ENCODE measurements around the gene DUSP1.

The DUSP1 gene

DNA sequence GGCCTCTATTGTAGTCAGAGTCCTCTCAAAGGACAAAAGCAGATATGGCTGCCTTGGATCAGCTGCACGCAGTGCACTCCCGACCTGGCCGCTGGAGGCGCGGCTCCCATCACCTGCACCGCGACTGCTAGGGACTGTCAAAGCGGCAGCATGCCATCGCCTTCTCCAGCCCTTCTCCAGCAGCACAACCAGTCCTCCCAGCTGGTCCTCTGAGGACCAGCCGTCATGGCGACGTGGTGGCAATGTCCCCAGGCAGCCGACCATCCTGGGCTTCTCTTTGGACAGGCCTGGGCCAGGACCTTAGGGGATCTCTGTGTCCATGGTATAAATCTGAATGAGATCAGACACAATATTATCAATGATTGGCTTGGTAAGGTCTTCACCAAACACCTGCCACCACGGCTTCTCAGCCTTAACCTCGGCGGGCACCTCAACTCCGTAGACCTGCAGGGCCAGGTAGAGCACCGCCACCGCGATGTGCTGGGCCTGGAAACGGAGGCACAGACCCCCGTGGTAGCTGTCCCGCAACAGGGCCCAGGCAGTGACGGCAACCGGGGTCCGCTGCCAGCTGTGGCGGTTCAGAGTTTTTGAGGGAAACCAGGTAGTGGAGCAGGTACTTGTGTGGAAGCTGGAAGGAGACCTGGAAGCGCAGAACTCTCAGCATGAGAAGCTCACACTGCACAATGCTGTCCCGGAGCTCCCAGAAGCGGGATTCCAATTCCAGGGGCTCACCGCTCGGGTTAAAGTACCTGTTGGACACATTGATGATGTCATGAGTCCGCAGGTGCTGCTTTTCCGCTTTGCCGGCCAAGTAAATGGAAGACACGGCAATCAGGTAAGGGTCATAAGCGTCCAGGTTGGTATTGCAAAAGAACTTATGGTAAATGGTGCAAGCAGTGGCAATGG, 8.5 kb downstream of the DUSP1 start:
- no peak for DNase-seq

DNA sequence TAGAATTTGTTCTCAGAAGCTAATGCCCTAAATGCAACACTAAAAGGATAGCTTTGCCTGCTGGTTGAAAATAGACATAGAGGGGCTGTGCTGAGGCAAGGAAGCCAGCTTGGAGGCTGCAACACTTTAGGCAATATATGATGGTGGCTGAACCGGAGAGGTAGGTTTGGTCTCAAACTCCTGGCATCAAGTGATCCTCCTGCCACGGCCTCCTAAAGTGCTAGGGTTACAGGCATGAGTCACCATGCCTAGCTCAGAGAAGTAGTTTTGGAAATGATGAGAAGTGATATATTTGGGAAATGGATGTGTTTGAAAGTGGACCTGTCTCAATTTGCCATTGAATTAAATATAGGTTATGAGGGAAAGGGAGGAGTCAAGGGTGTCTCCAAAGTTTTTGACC, 10.0 kb downstream of the DUSP1 start:
- DNase-seq, result no peak

DNA sequence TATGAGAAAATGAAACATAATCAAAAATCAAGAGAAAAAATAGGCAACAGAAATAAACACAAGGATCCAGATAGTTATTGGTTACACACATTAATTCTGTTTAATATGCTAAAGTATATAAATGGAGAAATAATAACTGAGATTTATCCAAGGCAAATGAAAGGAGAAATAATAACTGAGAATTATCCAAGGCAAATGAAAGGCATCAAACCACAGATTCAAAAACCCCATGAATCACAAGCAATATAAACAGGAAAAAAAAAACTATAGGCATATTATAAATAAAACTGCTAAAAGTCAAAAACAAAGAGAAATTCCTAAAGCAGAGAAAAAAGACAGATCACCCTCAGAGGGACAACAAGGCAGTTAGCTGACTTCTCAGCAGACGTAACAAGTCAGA, 10.9 kb downstream of the DUSP1 start:
- DNase-seq, result no peak

DNA sequence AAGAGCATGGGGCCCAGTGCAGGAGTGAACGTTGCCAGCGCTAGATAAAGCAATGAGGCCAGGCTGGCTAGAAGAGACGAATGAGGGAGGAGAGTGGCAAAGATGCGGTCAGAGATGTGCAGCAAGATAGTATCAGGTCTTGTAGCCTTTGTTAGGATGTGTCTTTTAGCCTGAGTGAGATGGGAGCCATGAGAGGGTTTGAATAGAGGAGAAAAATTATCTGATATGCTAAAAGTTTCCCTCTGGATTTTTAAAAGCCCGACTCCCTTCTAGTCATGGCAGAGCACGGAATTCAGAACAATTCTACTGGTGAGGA, 12.2 kb downstream of the DUSP1 start:
- no peak for DNase-seq

DNA sequence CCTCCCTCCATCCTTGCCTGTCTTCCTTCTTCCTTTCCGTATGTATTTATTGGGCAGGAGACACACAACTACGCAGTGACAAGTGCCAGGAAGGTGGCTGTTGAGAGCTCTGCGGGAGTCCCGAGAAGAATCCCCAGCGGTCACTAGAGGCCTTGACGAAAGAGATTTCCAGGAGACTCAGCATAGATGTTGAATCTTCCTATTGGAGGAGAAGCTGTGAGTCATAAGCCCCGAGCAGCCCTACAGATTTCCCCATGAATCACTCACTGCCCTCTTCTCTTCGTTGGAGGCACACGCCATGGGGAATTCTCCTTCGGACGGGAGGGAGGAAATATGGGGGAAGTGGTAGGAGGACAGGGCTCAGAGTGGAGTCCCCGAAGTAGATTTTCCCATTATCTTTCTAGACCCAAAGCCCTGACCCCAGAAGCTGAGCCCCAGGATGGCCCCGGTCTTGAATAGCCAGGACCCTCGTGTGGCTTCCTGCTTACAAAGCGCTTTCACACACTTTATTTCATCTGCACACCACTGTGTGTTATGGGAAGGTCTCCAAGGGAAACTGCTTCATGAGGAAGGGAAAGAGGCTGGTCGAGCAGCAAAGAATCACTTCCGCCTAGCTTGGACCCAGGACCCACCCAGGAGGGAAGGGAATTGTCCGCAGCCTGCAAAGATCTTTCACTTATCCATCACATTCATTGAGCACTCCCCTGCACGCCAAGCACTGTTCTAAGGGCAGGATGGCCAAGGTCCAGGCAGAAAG, 12.7 kb downstream of the DUSP1 start:
- no peak for DNase-seq

DNA sequence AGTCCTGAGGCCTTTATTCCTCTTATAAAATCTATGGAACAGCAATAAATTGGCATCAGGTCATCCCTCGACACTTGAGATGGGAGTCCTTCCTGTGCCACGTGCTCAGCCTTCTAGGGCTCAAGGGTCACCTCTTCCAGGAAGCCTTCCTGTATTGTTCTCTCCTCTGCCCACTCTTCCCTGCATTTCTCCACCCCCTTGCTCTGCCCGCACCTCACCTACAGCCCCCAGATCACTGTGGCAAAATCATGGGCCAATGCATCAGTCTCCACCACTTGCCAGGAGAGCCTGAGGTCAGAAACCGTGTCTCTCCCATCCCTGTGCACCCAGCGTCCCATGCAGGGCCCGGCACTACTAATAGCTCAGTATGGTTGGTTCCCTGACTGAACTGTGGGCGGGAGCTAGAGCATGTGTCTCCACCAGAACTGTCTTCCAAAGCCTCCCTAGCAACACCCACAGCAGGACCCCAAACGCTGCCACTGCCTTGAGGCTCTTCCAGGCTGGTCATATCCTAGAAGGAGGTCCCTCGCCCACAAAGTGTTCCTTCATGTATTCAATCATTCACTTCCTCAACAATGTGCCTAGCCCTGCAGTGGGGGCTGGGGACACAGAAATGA, 13.5 kb downstream of the DUSP1 start:
- no peak for DNase-seq

DNA sequence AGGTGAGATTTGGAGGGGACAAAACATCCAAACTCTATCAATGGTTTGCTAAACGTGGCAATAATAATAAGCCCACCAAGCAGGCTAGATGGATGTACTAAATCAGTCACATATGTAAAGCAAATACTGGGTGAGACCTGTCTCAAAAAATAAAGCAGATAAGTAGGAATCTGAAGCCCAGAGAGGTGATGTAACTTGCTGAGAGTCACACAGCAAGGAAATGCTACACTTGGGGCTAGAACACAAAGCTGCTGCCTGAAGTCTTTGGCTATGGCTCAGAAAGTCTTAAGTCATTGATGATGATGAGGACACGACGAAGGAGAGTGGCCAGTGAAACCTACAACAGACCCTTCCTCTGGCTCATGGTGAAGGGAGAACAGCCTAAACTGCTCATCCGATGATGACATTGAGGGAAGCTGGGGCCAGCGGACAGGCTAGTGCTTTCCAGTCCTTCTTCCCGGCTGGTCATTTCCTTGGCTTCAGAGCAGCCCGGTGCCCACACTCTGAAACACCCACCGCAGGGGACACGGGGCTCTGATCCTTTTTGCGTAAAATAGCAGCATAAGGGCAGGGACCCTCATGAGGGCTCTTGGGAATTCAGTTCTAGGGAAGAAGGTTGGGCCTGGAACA, 14.1 kb downstream of the DUSP1 start:
- DNase-seq, result no peak

DNA sequence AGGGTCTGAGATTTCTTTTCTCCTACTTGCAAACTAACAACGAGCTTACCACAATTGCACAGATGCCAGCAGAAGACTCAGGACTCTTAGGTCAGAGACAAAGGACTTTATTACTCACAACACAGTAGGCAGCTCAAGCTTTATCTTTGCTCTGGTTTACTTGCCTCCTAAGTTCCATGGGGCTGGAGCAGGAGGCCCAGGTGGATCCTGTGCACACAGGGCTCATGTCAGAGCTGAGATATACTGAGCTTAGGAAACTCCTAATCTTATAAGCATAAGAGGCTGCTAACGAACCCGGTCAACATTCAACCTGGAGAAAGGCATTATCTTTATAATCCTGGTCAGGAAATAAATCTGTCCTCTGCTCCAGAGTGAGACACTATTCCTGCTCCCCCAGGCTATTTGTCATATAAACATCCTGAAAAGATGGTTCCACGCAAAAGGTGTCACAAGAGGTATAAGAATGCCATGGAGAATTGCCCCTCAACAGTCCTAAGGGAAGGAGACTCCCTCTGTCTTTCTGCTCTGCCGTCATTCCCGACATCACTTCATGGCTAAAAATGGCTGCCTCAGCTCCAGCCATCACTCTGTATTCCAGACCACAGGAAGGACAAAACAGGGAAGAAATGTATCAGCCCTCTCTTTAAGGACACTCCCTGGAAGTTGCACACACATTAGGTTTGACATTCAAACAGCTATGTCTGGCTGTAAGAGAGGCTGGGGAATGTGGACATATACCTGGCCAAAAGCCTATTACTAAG, 16.2 kb downstream of the DUSP1 start:
- no peak for DNase-seq

DNA sequence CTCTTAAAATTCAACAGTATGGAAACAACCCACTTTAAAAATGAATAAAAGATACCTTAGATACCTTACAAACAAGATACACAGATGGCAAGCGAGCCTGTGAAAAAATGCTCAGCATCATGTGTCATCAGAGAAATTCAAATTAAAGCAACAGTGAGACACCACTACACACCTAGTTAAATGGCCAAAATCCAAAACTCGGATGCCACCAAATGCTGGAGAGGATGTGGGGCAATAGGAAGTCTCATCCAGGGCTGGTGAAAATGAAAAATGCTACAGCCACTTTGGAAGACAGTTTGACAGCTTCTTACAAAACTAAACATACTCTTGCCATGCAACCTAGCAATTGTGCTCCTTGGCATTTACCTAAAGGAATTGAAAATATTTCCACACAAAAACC, 17.9 kb downstream of the DUSP1 start:
- DNase-seq, result no peak

DNA sequence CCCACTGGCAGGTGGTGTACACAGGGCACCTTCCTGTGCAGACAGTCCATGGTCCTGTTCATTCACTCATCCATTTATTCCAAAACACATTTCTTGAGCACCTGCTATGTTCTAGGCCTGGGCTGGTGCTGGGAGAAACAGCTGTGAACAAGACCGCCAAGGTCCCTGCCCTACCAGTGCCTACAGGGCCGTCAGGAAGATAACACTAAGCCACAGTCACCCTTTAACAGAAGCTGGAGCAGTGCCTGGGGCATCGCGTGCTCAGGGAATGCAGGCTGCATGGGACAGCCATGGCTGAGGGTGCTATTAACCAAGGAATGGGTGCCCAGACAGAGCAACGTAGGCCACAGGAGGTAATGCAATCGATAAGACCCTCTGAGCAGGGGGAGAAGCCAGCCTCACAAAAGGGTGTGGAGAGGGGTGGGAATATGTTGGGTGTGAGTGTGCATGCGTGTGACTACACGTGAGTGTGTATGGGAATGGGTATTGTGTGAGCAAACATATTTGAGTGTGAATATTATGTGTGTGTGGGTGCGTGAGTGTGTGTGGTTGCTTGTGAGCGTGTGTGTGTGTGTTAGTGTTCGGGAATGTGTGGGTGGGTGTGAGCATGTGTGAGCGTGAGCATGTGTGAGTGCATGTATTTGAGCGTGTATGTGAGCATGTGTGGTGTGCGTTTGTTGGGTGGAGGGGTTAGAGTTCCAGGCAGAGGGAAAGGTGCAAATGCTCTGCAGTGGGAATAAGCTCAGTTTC, 19.1 kb downstream of the DUSP1 start:
- DNase-seq, result no peak

DNA sequence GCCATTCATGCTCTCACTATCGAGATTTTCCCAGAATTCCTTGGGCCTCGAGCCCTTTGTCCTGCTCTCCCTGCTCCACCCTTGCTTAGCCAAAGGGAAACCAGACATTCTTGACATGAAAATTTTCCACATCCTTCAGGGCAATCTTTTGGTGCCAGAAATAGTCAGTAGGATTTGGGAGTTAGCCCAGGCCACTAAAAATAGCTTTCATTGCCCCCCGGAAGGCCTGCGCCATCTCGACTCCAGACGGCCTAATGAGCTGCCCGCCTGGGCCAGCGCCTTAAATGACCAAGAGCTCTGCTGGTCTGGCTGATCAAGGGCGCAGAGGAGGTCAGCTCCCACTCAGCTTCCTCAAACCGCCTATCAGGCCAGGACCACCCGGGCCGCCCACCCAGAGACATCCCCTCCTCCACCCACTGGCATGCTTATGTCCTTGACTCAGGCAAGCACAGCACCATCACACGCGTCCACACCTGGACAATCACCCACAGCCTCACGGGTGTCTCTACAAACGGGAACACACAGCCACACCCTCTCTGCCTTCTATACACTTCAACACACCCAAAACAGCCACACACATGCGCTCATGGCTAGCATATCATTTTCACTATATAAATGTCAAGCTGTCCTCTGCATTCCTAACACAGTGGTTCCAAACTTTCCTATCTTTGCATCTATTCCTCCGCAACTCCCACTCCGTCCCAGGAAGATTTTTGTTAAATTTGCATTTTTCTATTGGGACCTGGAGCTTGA, 20.9 kb downstream of the DUSP1 start:
- DNase-seq, result no peak

DNA sequence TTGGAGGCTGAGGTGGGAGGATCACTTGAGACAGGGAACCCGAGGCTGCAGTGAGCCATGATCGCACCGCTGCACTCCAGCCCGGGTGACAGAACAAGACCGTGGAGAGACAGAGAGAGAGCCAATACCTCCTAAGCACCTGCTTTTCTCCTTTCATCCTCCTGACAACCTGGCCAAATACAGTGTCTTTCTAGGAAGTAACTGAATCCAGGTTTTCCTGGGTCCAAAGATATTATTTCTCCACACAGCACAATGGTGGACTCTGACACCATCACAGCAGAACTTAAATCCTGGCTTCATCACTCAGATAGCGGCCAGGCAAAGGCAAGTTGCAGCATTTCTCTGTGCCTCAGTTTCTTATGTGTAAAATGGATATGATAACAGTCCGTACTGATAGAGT, 21.9 kb downstream of the DUSP1 start:
- DNase-seq, result no peak

DNA sequence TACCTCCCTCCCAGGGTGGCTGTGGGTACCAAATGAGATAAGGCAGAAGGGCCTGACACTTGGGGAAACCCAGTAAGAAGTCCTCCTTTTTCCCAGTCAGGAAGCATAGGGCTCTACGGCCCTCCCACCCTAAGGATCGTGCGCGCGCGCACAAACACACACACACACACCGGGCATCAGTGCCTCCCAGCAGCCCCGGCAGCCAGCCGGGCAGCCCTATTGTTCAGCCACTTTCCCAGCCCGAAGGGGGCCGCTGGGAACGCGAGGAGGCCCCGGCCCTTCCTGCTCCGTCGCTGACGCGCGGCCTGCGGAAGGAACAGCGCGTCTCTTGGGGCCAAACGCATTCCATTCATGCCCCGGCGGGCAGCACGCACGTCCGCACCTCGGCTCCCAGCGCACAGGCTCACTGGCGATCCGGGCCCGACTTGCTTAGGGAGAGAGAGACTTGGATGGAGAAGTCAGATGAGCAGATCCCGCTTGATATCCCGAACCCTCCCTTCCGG, 22.6 kb downstream of the DUSP1 start:
- no peak for DNase-seq

DNA sequence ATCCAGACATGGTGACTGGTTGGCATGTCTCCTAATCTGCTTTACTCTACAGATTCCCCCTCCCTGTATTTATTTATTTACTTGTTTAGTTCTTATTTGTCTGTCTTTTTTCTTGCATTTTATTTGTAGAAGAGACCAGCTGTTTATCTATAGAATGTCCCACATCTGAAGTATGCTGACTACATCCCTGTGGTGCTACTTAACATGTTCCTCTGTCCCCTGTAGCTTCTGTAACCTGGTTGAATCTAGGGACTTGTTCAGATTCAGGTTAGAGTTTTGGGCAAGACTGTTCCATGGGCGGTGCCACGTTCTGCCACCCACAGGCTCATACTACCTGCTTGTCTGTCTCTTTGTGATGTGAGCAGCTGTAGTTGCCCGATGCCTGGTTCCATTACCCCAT, 23.5 kb downstream of the DUSP1 start:
- DNase-seq, result no peak

DNA sequence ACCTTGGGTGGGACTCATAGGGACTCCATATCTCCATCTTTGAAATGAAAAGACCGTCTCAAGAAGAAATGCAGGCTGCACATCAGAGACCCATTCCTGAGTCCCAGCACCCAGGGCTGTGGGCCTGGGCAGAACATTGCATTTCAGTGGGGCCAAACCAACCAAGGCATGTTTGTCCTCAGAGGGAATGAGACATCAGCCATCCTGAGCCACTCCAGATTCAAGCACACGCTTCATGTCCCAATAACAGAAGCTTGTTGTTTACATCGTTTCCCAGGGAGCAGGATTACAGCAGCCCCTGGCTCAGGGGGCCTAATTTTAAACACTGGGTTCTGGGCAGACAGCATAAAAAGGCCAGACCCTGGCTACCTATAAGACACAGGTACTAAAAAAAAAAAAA, 24.3 kb downstream of the DUSP1 start:
- DNase-seq, result no peak

DNA sequence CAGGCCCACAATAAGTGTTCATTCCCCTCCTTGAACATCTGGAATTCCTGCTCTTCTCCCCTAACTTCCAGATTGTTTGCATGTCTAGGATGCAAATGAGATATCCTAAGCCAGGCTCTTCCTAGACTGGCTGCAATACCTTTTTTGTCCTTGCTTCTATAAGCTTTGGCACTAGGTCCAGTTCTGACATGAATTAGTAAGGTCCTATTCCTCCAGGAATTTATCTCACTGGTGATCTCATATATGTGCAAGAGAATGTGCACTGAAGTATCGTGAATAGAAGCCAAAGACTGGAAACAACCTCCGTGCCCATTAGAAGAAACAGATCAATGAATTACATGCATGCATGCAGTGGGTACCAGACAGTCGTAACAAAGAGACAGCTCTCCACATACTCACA, 25.2 kb downstream of the DUSP1 start:
- DNase-seq, result no peak

DNA sequence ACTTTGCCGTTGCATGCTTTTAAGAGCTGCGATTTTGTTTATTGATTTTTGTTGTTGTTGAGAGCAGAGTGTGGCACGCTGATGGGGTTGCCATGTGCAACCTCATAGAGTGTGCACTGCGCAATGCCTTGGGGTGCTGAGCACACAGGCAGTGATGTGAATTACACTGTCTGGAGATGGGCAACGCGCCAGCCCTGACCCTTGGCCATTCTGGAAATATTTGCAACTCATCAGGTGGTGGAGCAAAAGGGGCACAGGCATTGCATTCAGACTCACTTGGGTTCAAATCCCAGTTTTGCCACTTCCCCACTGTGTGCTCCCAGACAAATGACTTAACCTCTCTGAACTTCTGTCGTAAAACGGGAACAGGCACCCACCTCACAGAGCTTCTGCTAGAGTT, 25.6 kb downstream of the DUSP1 start:
- DNase-seq, result no peak

DNA sequence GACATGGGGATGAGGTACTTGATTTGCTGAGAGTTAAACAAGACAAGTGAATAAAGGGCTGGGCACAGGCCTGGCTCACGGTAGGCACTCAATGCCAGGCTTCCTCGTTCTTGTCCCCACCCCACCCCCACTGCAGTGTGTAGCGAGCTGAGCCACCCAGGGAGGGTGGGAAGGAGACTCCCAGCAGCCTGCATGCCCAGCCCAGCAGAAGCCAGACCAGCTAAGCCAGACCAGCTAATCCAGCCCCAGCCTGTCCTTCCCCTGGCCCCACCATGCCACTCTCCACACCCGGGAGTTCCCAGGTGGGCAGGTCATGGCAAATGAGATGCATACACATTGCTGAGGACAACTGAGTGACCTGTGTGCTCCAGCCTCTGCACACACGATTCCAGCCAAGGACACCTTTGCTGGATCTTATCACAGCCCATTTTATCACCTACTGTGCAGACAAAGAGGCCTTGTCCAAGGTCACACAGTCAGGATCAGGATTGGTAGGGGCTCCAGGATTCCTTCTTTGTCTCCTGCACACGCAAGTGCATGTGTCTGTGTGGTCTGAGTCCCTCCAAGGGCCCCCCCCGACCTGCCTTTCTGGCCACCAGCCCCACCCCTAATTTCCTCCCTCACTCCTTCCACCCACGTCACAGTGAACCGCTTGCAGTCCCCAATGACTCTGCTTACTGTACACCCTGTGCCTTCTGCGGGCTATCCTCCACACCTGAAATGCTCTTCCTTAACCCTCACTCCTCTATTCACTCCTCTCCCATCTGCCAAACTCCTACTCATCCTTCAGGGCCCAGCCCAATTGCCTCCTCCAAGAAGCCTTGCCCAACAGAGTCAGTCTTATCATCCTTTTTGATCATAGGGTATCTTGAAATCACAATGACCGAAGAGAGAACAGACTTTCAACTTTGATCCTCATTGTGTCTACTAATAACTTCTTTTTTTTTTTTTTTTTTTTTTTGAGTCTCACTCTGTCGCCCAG, 26.6 kb downstream of the DUSP1 start:
- no peak for DNase-seq

DNA sequence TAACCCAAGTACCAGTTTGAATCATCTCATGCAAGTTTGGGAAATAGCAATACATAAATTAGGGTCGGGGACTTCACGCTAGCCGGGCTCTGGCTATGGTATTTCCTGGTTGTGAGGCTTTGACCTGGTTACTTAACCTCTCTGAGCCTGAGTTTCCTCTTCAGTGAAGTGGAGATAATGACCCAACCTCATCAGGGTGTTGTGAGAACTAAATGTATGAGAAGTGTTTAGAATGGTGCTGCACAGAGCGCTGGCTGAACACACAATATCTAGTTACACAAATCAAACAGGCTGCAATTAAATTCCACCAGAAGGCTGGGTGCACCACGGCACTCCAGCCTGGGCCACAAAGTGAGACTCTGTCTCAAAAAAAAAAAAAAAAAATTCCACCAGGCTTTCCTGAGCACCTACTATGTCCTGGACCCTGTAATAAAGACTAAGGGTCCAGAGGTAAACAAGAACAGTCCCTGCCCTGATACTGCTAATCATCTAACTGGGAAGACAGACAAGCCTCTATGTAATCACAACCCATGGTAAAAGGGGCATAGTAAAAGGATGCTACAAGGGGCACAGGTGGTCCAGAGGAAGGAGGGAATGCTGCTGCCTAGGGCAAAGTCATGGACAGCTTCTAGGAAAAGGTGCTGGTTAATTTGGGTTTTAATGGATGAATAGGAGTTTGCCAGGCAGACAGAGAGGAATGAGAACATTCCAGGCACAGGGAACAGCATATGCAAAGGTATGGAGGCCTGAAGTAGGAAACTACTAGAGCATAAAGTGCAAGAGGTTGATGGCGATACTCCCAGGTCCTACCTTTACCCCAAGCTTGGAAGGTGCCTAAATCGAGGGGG, 27.7 kb downstream of the DUSP1 start:
- DNase-seq, result no peak
